A549 treated with CpdA at 1 μM for 4 hours (cell line): Measurements from ENCODE around the gene LYG1. TPM values are rescaled to one million over a fixed set of nuclear protein-coding genes. Genes with fewer than 3 reads are reported as not detected.

ENCODE experiments used
- total RNA-seq: library from RNA; stranded (reverse); fragments of 200-300 nt; extraction: Qiagen RNA extraction; gene quantifications from 5 replicates; pipeline ENCODE4 v1.2.3, GENCODE V29; 2022; ENCODE audit warnings: low read depth

LYG1 gene
- 1.3 to 2.0 TPM (median 1.6 TPM) in 5 replicates for total RNA-seq

GRCh38 chr2:99301097-99301496, at the start of gene LYG1:
TSS of gene LYG1 (minus strand) at chr2:99301197. CDS start at chr2:99295670, 5,527 bp downstream.

GRCh38 chr2:99337113-99338028, 36.4 kb upstream of the LYG1 start, which contains the start of gene EIF5B:
TSS of gene EIF5B (plus strand) at chr2:99337389. CDS start at chr2:99337555, 166 bp downstream.

DNA sequence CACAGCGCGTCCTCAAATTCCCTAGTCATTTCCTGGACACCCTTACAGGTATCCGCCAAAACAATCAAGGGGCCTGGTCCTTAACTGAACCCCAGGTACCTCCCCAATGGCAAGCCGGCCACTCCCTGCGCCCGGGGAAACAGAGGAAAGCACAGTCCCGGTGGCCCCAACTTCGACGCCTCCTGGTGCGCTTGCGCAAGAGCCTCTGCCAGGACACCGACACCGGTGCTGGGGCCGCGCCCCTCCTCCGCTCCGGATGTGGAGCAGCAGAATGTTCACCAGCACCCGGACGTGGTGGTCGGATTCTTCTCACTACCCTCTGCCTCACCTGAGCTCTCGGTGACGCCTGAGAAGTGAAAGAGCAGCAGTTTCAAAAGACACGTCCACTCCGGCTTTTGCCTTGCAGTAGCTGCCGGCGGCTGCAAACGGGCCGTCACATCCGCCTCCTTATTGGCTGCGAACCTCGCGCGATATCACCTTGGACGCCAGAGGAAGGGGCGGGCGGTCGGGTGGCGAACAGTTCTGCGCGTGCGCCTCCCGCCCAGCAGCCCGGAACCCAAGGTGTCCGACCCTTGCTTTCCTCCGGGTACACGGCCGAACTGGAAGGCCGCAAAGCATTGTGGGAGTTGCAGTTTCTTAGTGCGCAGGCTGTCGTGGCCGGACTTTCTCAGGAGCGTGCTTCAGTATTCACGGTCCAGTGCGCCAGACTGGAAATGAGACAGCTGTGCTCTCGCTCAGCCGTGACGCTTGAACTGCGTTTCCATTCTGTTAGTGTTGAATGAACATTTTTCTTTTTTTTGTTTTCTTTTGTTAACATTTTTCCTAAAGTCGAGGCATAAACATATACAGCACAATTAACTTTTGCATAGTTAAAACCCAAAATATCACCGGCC, 35.2 kb upstream of the LYG1 start, which contains the start of gene TXNDC9:
Gene TXNDC9 (minus strand): TSS at position 423 of the 893 bp plus-strand sequence. CDS start 3,123 bp downstream, outside the sequence.

GRCh38 chr2:99255491-99256318, 45.3 kb downstream of the LYG1 start, which contains the start of gene LYG2:
TSS of gene LYG2 (minus strand) at chr2:99255666. CDS start at chr2:99254260, 1,406 bp downstream.

Other genes with a start within 250 kb of the LYG1 start
- 0.27 to 0.53 TPM (median 0.40 TPM) in 5 replicates for gene C2orf15, start 159.5 kb downstream of the LYG1 start, total RNA-seq
- gene TSGA10, start 146.3 kb downstream of the LYG1 start, total RNA-seq, result 2.8 to 6.8 TPM (median 5.1 TPM) in 5 replicates
- 3.6 to 5.5 TPM (median 3.8 TPM) in 5 replicates for gene LIPT1, start 146.2 kb downstream of the LYG1 start, total RNA-seq
- gene MITD1, start 120.1 kb downstream of the LYG1 start, total RNA-seq, result 27.1 to 37.5 TPM (median 28.5 TPM) in 5 replicates
- 32.4 to 72.8 TPM (median 34.5 TPM) in 5 replicates for gene MRPL30, start 120.0 kb downstream of the LYG1 start, total RNA-seq
- gene LYG2, start 45.5 kb downstream of the LYG1 start, total RNA-seq, result not detected in 5 replicates
- gene TXNDC9, start 35.1 kb upstream of the LYG1 start, total RNA-seq, result 37.2 to 50.7 TPM (median 39.1 TPM) in 5 replicates
- gene EIF5B, start 36.2 kb upstream of the LYG1 start, total RNA-seq, result 56.9 to 83.3 TPM (median 64.4 TPM) in 5 replicates
- gene REV1, start 188.8 kb upstream of the LYG1 start, total RNA-seq, result 9.7 to 14.4 TPM (median 10.8 TPM) in 5 replicates